Lower leg skin (tissue), 4 donors: ENCODE results near the gene MAN1C1. TPM values are rescaled to one million over a fixed set of nuclear protein-coding genes. Genes with fewer than 3 reads are reported as not detected.
A peak's percentile ranks its signal among the peaks of the same experiment; 100 is the strongest.

Source experiments
- DNase-seq, 2 donors: peaks; one replicate each; pipeline ENCODE4 v3.0.0-alpha.2; 2019; ENCODE audit warnings: low spot score in 2 of 2
- H3K4me3 ChIP-seq: fragments of 200-600 bp; sonication (generic); 2 replicates; pipeline ENCODE4 v1.5.1; 2017; ENCODE audit warnings: mild to moderate bottlenecking, low read depth; ENCODE audit not compliant: poor library complexity, severe bottlenecking
- POLR2A ChIP-seq, 2 donors: fragments of 450-650 bp; IDR thresholded peaks; one replicate each; pipeline ENCODE4 v1.6.1; 2016 to 2017; ENCODE audit warnings: antibody characterized with exemption in 2 of 2, mild to moderate bottlenecking in 1 of 2, moderate library complexity in 1 of 2
- WGBS, 2 donors: methylation state at CpG; one replicate each; pipeline ENCODE4 v1.1.5; 2018; 5-methylcytosine and 5-hydroxymethylcytosine counted together
- intact Hi-C: fragments of 100-400 bp; cut with DNase I; formaldehyde crosslinking; loops from one replicate; pipeline ENCODE4 v1.15.0; 2023; ENCODE audit warnings: low total_unique reads
- total RNA-seq, 4 donors: library from RNA; depleted of rRNA; stranded (reverse); fragments of >200 nt; gene quantifications; one replicate each; pipeline ENCODE4 v1.1.0, GENCODE V29; 2016
- TF ChIP-seq, protein P1 (sequence below), 3 donors: fragments of 450-650 bp; IDR thresholded peaks; one replicate each; pipeline ENCODE4 v1.5.1; 2016; ENCODE audit warnings: antibody characterized with exemption in 3 of 3, mild to moderate bottlenecking in 3 of 3, moderate library complexity in 2 of 3

The MAN1C1 gene
- total RNA-seq, 4 donors from 2014 or later, result 5.9 to 7.3 (median 6.6) TPM

DNA sequence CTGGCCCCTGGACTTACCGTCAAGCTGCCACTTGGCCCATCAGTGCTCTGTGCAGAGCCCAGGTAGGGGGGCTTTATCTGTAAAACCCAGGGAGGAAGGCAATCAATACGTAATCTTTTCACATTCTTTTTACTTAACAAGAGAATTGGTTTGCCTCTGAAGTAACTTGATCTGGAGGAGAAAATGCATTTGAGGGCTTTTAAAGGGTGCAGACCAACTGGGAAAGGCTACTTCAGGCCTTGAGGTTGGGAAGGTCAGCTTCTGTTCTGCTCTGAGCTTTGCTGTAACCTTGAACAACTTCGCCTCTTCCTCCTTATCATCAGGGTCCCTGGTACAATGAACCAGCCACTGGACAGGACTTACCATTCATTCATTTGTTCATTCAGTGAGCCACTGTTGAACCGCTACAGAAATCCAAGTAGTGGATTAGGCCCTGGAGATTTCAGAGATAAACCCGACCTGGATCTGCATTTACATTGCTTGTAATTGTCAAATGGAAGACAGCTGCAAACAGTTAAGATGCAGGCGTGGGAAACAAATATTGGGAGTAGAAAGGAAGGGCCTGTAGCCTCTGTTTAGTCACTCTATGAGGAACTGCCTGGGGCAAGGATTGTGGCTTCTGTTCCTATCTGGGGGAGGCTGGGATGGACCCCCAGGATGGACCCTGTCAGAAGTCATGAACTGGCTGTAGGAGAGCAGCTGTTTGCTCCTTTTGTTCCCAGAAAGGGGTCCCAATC is 90.9 kb downstream of the MAN1C1 start:
- intact Hi-C loops, result no loop called here
- TF ChIP-seq POLR2A (IDR thresholded peaks at IDR 0.05), result no peak
- TF ChIP-seq, protein P1, sequence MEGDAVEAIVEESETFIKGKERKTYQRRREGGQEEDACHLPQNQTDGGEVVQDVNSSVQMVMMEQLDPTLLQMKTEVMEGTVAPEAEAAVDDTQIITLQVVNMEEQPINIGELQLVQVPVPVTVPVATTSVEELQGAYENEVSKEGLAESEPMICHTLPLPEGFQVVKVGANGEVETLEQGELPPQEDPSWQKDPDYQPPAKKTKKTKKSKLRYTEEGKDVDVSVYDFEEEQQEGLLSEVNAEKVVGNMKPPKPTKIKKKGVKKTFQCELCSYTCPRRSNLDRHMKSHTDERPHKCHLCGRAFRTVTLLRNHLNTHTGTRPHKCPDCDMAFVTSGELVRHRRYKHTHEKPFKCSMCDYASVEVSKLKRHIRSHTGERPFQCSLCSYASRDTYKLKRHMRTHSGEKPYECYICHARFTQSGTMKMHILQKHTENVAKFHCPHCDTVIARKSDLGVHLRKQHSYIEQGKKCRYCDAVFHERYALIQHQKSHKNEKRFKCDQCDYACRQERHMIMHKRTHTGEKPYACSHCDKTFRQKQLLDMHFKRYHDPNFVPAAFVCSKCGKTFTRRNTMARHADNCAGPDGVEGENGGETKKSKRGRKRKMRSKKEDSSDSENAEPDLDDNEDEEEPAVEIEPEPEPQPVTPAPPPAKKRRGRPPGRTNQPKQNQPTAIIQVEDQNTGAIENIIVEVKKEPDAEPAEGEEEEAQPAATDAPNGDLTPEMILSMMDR (IDR thresholded peaks at IDR 0.05), result no peak
- H3K4me3 ChIP-seq, result no peak overlapping the region
- DNase-seq, result peak in 1 of 2 donors; percentile 58
- WGBS, 2 donors, result 60 to 64% methylated on average over 6 of the region's 6 CpGs

DNA sequence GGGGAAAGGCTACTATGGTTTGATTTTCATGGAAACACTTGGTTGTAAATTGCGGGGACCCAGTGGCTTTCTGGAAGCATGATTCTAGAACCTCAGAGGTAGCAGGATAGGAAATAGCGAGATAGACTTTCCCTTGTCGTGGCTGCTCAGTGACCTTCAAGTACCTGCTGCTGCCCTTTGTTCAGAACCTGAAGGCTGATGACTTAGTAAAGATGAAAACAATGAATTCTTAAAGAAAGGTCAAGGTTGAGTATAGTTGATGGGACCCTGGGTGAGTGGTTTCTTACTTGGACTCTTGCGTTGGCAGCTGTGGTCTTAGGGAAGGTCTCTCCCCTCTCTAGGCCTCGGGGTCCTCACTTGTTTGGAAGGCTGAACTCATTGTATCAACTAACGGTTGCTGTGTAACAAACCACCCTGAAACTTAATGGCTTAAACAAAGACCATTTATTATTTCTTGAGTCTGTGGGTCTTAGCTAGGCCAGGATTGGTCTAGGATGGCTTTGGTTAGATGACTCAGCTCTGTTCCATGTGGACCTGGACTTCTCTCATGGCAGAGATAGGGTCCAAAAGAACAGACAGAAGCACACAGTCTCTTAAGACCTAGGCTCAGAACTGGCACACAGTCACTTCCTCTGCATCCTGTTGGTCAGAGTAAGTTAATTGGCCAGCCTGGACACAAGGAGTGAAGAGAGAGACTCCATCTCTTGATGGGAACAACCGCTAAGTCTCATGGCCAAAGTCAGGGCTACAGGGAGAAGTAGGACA is 94.2 kb downstream of the MAN1C1 start:
- intact Hi-C loops, result no loop called here

DNA sequence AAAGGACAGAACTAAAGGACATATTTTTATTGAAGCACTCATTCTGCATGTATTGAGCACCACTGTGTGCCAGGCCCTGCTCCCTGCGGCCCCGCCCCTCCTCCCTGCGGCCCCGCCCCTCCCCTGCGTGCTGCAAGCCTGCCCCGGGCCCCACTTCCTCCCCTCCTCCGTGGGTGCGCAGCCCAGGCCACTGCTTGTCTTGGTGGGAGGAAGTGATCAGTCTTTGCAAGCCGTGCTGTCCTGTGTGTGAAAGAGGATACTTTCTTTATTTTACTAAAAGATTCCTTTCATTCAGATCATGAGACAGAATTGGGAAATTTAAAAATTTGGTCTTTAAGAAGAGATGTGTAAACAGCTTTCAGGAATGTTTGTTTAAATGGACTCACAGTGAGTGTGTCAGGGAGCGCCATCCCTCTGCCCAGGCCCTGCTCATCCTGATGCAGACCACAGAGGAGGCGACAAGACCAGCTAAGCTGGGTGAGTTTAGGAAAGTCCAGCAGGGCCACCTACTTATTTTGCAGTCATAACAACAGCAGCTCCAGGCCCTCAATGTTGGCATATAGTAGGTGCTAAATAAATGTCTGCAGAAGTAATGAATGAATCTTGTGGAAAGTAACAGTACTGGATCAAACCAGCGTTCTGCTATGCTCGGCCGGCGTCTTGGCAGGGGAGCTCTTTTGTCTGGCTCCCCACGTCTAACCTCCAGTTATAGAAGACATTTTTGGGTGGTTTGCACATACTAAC is 95.1 kb downstream of the MAN1C1 start:
- no peak for TF ChIP-seq POLR2A (IDR thresholded peaks at IDR 0.05)
- TF ChIP-seq, protein P1 (IDR thresholded peaks at IDR 0.05), result no peak
- no peak overlapping the region for H3K4me3 ChIP-seq
- intact Hi-C loops, result no loop called here
- 50 to 64% methylated on average over 16 of the region's 16 CpGs for WGBS, 2 donors
- no peak for DNase-seq

More for the DNA sequence above, 94.2 kb downstream of the MAN1C1 start:
- 92 to 94% methylated on average over 7 of the region's 7 CpGs for WGBS, 2 donors
- TF ChIP-seq, protein P1 (IDR thresholded peaks at IDR 0.05), result no peak
- no peak overlapping the region for H3K4me3 ChIP-seq
- no peak for DNase-seq

DNA sequence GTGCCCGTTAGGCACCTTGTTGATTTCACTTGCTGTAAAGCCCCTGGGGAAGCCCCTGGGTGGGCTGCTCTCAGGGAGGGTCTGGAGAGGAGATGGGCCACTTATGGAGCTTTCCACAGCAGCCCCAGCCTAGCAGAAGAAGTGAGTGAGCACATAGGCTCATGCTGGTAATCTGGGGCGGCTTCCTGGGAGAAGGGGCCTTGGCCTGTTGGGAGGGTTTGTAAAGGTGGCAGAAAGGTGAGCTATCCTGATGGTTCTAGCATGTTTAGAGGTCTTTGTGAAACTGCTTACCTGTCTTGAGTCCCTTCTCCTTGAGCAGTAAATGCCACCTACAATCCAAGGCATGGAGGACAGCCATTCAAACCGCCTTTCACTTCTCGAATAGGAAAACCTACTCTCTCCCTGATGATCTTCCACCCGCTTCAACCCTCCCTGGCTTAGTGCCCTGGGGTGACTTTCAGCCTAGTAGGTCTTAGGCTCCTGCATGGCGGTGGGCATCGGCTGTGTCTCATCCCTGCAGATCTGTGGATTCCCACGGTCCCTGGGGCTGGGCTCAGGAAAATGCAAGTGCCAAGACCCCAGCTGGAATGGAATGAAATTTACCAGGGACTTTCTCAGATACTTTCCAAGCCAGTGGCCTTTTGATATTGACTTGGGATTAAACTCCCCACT is 95.8 kb downstream of the MAN1C1 start:
- DNase-seq, result no peak
- intact Hi-C loops, result no loop called here
- TF ChIP-seq, protein P1 (IDR thresholded peaks at IDR 0.05), result no peak
- TF ChIP-seq POLR2A (IDR thresholded peaks at IDR 0.05), result no peak
- 97% methylated on average over 8 of the region's 8 CpGs for WGBS, 2 donors
- no peak overlapping the region for H3K4me3 ChIP-seq

DNA sequence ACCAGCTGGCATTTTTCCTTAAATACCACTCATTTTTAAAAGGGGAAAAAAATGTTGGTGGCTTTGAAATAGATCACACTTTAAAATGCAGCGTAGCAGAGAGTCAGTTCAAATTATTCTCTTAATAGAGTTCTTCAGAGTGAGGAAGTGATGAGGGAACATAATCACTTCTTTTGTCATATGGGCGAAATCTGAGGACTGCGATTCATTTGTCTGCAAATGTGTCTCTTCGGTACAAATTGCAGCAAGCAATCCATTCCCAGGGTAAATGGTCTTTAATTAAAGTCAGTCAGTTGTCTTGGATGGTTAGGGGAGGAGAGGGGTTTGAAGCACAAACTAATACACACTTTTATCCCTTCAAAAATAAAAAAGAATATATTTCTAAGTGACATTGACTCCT is 97.4 kb downstream of the MAN1C1 start:
- 91% methylated on average over 4 of the region's 4 CpGs for WGBS, 2 donors
- no peak overlapping the region for H3K4me3 ChIP-seq
- TF ChIP-seq, protein P1 (IDR thresholded peaks at IDR 0.05), result no peak
- no peak for TF ChIP-seq POLR2A (IDR thresholded peaks at IDR 0.05)
- intact Hi-C loops, result no loop called here
- no peak for DNase-seq
